H1 (cell line): Measurements from ENCODE around the gene MEF2C. TPM values are rescaled to one million over a fixed set of nuclear protein-coding genes. Genes with fewer than 3 reads are reported as not detected.

Experiments used
- CTCF ChIA-PET: fragments of 300-600 bp; sonication (Branson Sonifier 250); formaldehyde crosslinking; loops from one replicate; lab custom pipeline; 2021; ENCODE audit not compliant: partially characterized antibody; lab: Charles Lee
- POLR2A ChIA-PET: fragments of 300-600 bp; sonication (Branson Sonifier 250); formaldehyde crosslinking; loops from one replicate; lab custom pipeline; 2021; ENCODE audit warnings: inconsistent platforms; ENCODE audit not compliant: partially characterized antibody; lab: Charles Lee
- DNase-seq, 2 experiments: peaks; one replicate each; pipeline versions ENCODE4 v3.0.0 to v3.0.0-alpha.2; 2010 to 2022; ENCODE audit warnings: low spot score in 2 of 2, low read depth in 1 of 2, mixed read lengths in 1 of 2
- FAIRE-seq: peaks from 2 replicates; lab custom pipeline; 2011; peaks lifted over from hg19 to GRCh38; lab: Jason Lieb, UNC
- H2AFZ ChIP-seq: 2 replicates; pipeline ENCODE4 v1.8.1; 2012; ENCODE audit warnings: low read length, inconsistent platforms
- H2AK5ac ChIP-seq: 2 replicates; pipeline ENCODE4 v1.6.1; 2013; ENCODE audit warnings: low read depth, low read length
- H2BK120ac ChIP-seq: replicated peaks from 2 replicates; pipeline ENCODE3; 2013; ENCODE audit warnings: low read depth, low read length, inconsistent platforms
- H2BK12ac ChIP-seq: 2 replicates; pipeline ENCODE4 v1.6.1; 2013; ENCODE audit warnings: low read depth, low read length
- H2BK15ac ChIP-seq: 2 replicates; pipeline ENCODE4 v1.6.1; 2013; ENCODE audit warnings: low read length
- H2BK20ac ChIP-seq: 2 replicates; pipeline ENCODE4 v1.6.1; 2013; ENCODE audit warnings: low read length
- H2BK5ac ChIP-seq: 2 replicates; pipeline ENCODE4 v1.6.1; 2013; ENCODE audit warnings: low read depth, low read length
- H3K14ac ChIP-seq: 2 replicates; pipeline ENCODE4 v1.6.1; 2013; ENCODE audit warnings: inconsistent platforms; ENCODE audit not compliant: insufficient read length
- H3K18ac ChIP-seq: 2 replicates; pipeline ENCODE4 v1.6.1; 2013; ENCODE audit warnings: low read length; ENCODE audit errors: extremely low read depth
- H3K23ac ChIP-seq: 2 replicates; pipeline ENCODE4 v1.6.1; 2013; ENCODE audit warnings: inconsistent platforms; ENCODE audit not compliant: insufficient read length
- H3K23me2 ChIP-seq: 2 replicates; pipeline ENCODE4 v1.6.1; 2013; ENCODE audit warnings: low read depth, low read length
- H3K27ac ChIP-seq: 2 replicates; pipeline ENCODE4 v1.6.1; 2011; ENCODE audit warnings: low read depth, low read length, inconsistent platforms
- H3K27me3 ChIP-seq, 4 experiments: replicated peaks in 1 of 4; 1 replicate in 1 of 4; 2 replicates in 3 of 4; pipeline versions ENCODE4 v1.6.1 to v1.8.1; 2011 to 2013; ENCODE audit warnings: low read length in 3 of 4, mild to moderate bottlenecking in 3 of 4, inconsistent platforms in 2 of 4, mixed read lengths in 2 of 4, moderate library complexity in 1 of 4; ENCODE audit not compliant: control insufficient read depth in 3 of 4, insufficient read depth in 3 of 4; ENCODE audit errors: extremely low read depth in 1 of 4
- H3K36me3 ChIP-seq, 4 experiments: 2 replicates each; pipeline versions ENCODE4 v1.6.1 to v1.8.1; 2011 to 2013; ENCODE audit warnings: mild to moderate bottlenecking in 4 of 4, low read length in 3 of 4, moderate library complexity in 2 of 4, control low read depth in 1 of 4, inconsistent platforms in 1 of 4; ENCODE audit not compliant: insufficient read depth in 4 of 4, control insufficient read depth in 2 of 4
- H3K4ac ChIP-seq: replicated peaks from 2 replicates; pipeline ENCODE3; 2013; ENCODE audit warnings: low read length, low read depth, mixed read lengths, inconsistent platforms; ENCODE audit not compliant: insufficient read length
- H3K4me1 ChIP-seq, 4 experiments: replicated peaks in 1 of 4; 1 replicate in 1 of 4; 2 replicates in 3 of 4; pipeline versions ENCODE4 v1.6.1 to v1.8.1; 2011 to 2013; ENCODE audit warnings: low read length in 3 of 4, inconsistent platforms in 2 of 4, mixed read lengths in 1 of 4; ENCODE audit not compliant: insufficient read depth in 4 of 4, control insufficient read depth in 3 of 4
- H3K4me2 ChIP-seq, 2 experiments: 2 replicates each; pipeline versions ENCODE4 v1.6.1 to v1.8.1; 2011 to 2013; ENCODE audit warnings: low read depth in 2 of 2, low read length in 2 of 2, control low read depth in 1 of 2, inconsistent platforms in 1 of 2, mild to moderate bottlenecking in 1 of 2; ENCODE audit not compliant: insufficient read depth in 1 of 2
- H3K4me3 ChIP-seq, 4 experiments: fragments of 200-600, 300-600 bp in 1 of 4; sonication (generic), shearing (Covaris generic), sonication (Bioruptor Twin) in 1 of 4; 2 replicates each; pipeline versions ENCODE4 v1.5.1 to v1.8.1; 2011 to 2016; ENCODE audit warnings: low read length in 4 of 4, low read depth in 3 of 4, control low read depth in 2 of 4, inconsistent platforms in 2 of 4, mild to moderate bottlenecking in 2 of 4, mixed read lengths in 1 of 4, moderate library complexity in 1 of 4; ENCODE audit not compliant: insufficient read depth in 2 of 4; ENCODE audit errors: extremely low read depth in 1 of 4
- H3K56ac ChIP-seq: replicated peaks from 2 replicates; pipeline ENCODE3; 2013; ENCODE audit warnings: low read depth, mild to moderate bottlenecking, mixed read lengths, low read length, inconsistent platforms; ENCODE audit not compliant: insufficient read length
- H3K79me1 ChIP-seq: 2 replicates; pipeline ENCODE4 v1.6.1; 2013; ENCODE audit warnings: low read depth, low read length, control low read depth
- H3K79me2 ChIP-seq, 2 experiments: 2 replicates each; pipeline versions ENCODE4 v1.6.1 to v1.8.1; 2012 to 2013; ENCODE audit warnings: low read length in 2 of 2, mild to moderate bottlenecking in 2 of 2, inconsistent platforms in 1 of 2; ENCODE audit not compliant: insufficient read depth in 2 of 2, control insufficient read depth in 1 of 2
- H3K9ac ChIP-seq, 4 experiments: replicated peaks in 1 of 4; 1 replicate in 1 of 4; 2 replicates in 3 of 4; pipeline versions ENCODE4 v1.6.1 to v1.8.1; 2011 to 2013; ENCODE audit warnings: low read depth in 3 of 4, low read length in 3 of 4, control low read depth in 2 of 4, mild to moderate bottlenecking in 2 of 4, moderate library complexity in 2 of 4, inconsistent platforms in 1 of 4; ENCODE audit errors: extremely low read depth in 1 of 4
- H3K9me3 ChIP-seq, 2 experiments: 2 replicates each; pipeline versions ENCODE4 v1.6.1 to v1.8.1; 2012 to 2013; ENCODE audit warnings: mild to moderate bottlenecking in 2 of 2, moderate library complexity in 2 of 2, control low read depth in 1 of 2, inconsistent platforms in 1 of 2, low read depth in 1 of 2, low read length in 1 of 2, mixed read lengths in 1 of 2; ENCODE audit not compliant: insufficient read depth in 2 of 2
- H4K20me1 ChIP-seq, 2 experiments: replicated peaks in 1 of 2; 2 replicates each; pipeline versions ENCODE3 to v1.8.1; 2011 to 2013; ENCODE audit warnings: inconsistent platforms in 2 of 2, low read length in 2 of 2, mild to moderate bottlenecking in 1 of 2; ENCODE audit not compliant: insufficient read depth in 2 of 2, control insufficient read depth in 1 of 2
- H4K5ac ChIP-seq: 2 replicates; pipeline ENCODE4 v1.6.1; 2013; ENCODE audit warnings: low read length, low read depth, mixed read lengths, inconsistent platforms; ENCODE audit not compliant: insufficient read length
- H4K8ac ChIP-seq: 2 replicates; pipeline ENCODE4 v1.8.0; 2013; ENCODE audit warnings: mild to moderate bottlenecking, moderate library complexity, low read length, inconsistent platforms; ENCODE audit not compliant: insufficient read depth; ENCODE audit errors: extremely low read depth
- H4K91ac ChIP-seq: replicated peaks from 2 replicates; pipeline ENCODE3; 2013; ENCODE audit warnings: low read length, mixed read lengths, inconsistent platforms; ENCODE audit not compliant: insufficient read length
- CEBPB ChIP-seq: IDR thresholded peaks from 2 replicates; pipeline ENCODE4 v1.6.1; 2012; ENCODE audit warnings: low read depth, low read length
- EZH2 ChIP-seq: fragments of 200-600 bp; sonication (generic); IDR thresholded peaks from 2 replicates; pipeline ENCODE4 v1.7.1; 2012; ENCODE audit warnings: low read depth, mild to moderate bottlenecking, moderate library complexity, low read length, inconsistent platforms; ENCODE audit not compliant: severe bottlenecking
- GABPA ChIP-seq: IDR thresholded peaks from 2 replicates; pipeline ENCODE4 v1.6.1; 2011; ENCODE audit warnings: mild to moderate bottlenecking, low read length, moderate library complexity, borderline replicate concordance; ENCODE audit not compliant: insufficient read depth
- HDAC6 ChIP-seq: IDR thresholded peaks from one replicate; pipeline ENCODE4 v1.7.1; 2012; ENCODE audit warnings: low read depth, mild to moderate bottlenecking, inconsistent platforms, low read length, moderate library complexity
- KDM4A ChIP-seq: IDR thresholded peaks from one replicate; pipeline ENCODE4 v1.7.1; 2012; ENCODE audit warnings: low read depth, mild to moderate bottlenecking, moderate library complexity, low read length, inconsistent platforms; ENCODE audit not compliant: severe bottlenecking
- PHF8 ChIP-seq: fragments of 200-600 bp; sonication (generic); conservative IDR thresholded peaks from 2 replicates; pipeline ENCODE4 v1.7.1; 2012; ENCODE audit warnings: low read depth, mild to moderate bottlenecking, inconsistent platforms, low read length, moderate library complexity
- RBBP5 ChIP-seq: IDR thresholded peaks from 2 replicates; pipeline ENCODE4 v1.7.1; 2012; ENCODE audit warnings: low read depth, mild to moderate bottlenecking, inconsistent platforms, low read length, moderate library complexity, borderline replicate concordance
- SAP30 ChIP-seq: fragments of 300-600 bp; sonication (generic); IDR thresholded peaks from 2 replicates; pipeline ENCODE4 v1.7.1; 2012; ENCODE audit warnings: low read length, moderate library complexity, mild to moderate bottlenecking, inconsistent platforms; ENCODE audit not compliant: insufficient read depth, insufficient replicate concordance
- SIRT6 ChIP-seq: IDR thresholded peaks from one replicate; pipeline ENCODE4 v1.7.1; 2012; ENCODE audit warnings: low read length, inconsistent platforms
- SRF ChIP-seq: IDR thresholded peaks from 2 replicates; pipeline ENCODE4 v1.6.1; 2011; ENCODE audit warnings: mild to moderate bottlenecking, low read depth, low read length, moderate library complexity
- TCF12 ChIP-seq: IDR thresholded peaks from 2 replicates; pipeline ENCODE4 v1.6.1; 2011; ENCODE audit warnings: low read depth, mild to moderate bottlenecking, low read length
- TEAD4 ChIP-seq: IDR thresholded peaks from 2 replicates; pipeline ENCODE4 v1.6.1; 2012; ENCODE audit warnings: low read depth, low read length, inconsistent platforms, mixed read lengths
- USF2 ChIP-seq: IDR thresholded peaks from 2 replicates; pipeline ENCODE4 v1.6.1; 2011; ENCODE audit warnings: low read length, improper control_type of control experiment
- WGBS, 2 experiments: shearing (Covaris generic) in 1 of 2; methylation state at CpG; one replicate each; pipeline versions ENCODE4 v1.1.6 to v1.1.7; 2013 to 2015; ENCODE audit warnings: low lambda C conversion rate in 2 of 2, mixed read lengths in 2 of 2, inconsistent platforms in 1 of 2, low coverage in 1 of 2, missing lambda C conversion rate in 1 of 2; ENCODE audit not compliant: insufficient replicate concordance in 2 of 2, insufficient coverage in 1 of 2, insufficient read length in 1 of 2; ENCODE audit errors: extremely low coverage in 1 of 2, missing lambda C conversion rate in 1 of 2; 5-methylcytosine and 5-hydroxymethylcytosine counted together
- polyA plus RNA-seq, 7 experiments: library from polyadenylated mRNA; depleted of rRNA in 3 of 7; stranded (reverse) in 5 of 7; unstranded in 2 of 7; fragments of >200 nt in 5 of 7; fragments of 200-250 nt in 2 of 7; gene quantifications; 1 replicate in 5 of 7; 2 replicates in 1 of 7; 4 replicates in 1 of 7; pipeline versions ENCODE4 v1.2.1 to v1.2.3, GENCODE V29; 2011 to 2013; ENCODE audit warnings: missing spikeins in 2 of 7, mixed read lengths in 2 of 7
- total RNA-seq: library from RNA; stranded (reverse); fragmentation: NEBNext Ultra II Directional; extraction: Animal tissue kit (Norgen Biotek cat#: 25700); gene quantifications from 2 replicates; pipeline ENCODE4 v1.2.1, GENCODE V29; 2021

MEF2C gene
- total and polyA plus RNA-seq, 2 of the 8 experiments (the other 6 are each of a cell fraction or from before 2014, with no cell fraction given): 0.59 to 0.99 TPM

- H4K91ac ChIP-seq: no peak overlapping the region
- H3K4me2 ChIP-seq: no peak overlapping the region
- H2BK15ac ChIP-seq: no peak overlapping the region
- peaks cover 0 to 2% (median 0%) of the 10 kb centered on the region in 4 experiments; a peak in 1 of 7 replicates for H3K27me3 ChIP-seq
- no peak overlapping the region for H3K4ac ChIP-seq
- H3K79me2 ChIP-seq: no peaks in the 10 kb centered on the region
- H4K5ac ChIP-seq: no peak overlapping the region
- H3K23me2 ChIP-seq: no peaks in the 10 kb centered on the region
- FAIRE-seq: no peak
- peaks cover 2 to 3% (median 3%) of the 10 kb centered on the region in 4 experiments; a peak in 6 of 7 replicates for H3K4me1 ChIP-seq
- no peak overlapping the region for H2BK20ac ChIP-seq
- no peak overlapping the region for H3K14ac ChIP-seq
- no peak overlapping the region for H3K9ac ChIP-seq
- no peak overlapping the region for H3K4me3 ChIP-seq
- H2AFZ ChIP-seq: no peak overlapping the region
- H3K56ac ChIP-seq: no peak overlapping the region
- no peak overlapping the region for H2BK120ac ChIP-seq
- WGBS, 2 experiments: 87% methylated on average over 4 of the region's 4 CpGs; no CpG with 5 or more reads in 1 of the 2 experiments
- no peak for DNase-seq
- no peak overlapping the region for H3K27ac ChIP-seq
- CTCF ChIA-PET: interaction anchor here (1.0 to 1.2 kb wide), 2 partner anchors 28 to 35 kb away, joined by 3 to 6 read pairs; no protein-coding TSS in a partner anchor
- POLR2A ChIA-PET: no interaction called here
- no peak overlapping the region for H2BK12ac ChIP-seq
- no peak overlapping the region for H3K18ac ChIP-seq
- H2BK5ac ChIP-seq: no peak overlapping the region
- H3K23ac ChIP-seq: no peak overlapping the region
- no peaks in the 10 kb centered on the region for H3K79me1 ChIP-seq
- H4K20me1 ChIP-seq: no peaks in the 10 kb centered on the region
- H4K8ac ChIP-seq: no peak overlapping the region
- H3K9me3 ChIP-seq: no peaks in the 10 kb centered on the region
- H2AK5ac ChIP-seq: no peak overlapping the region
- no peaks in the 10 kb centered on the region for H3K36me3 ChIP-seq
- TF ChIP-seq GABPA (no peak), RBBP5 (no peak), SRF (no peak), TEAD4 (no peak), SAP30 (no peak), EZH2 (no peak), KDM4A (no peak), TCF12 (no peak), SIRT6 (no peak), USF2 (no peak), CEBPB (no peak), HDAC6 (no peak), PHF8 (no peak)
Observed at GRCh38 chr5:88718736-88719135, 164.2 kb downstream of the MEF2C start.
